GM19452 (cell line): ENCODE results near the gene SPINK4.

Experiments used
- ATAC-seq: cut with Tn5 transposase; IDR thresholded peaks from one replicate; pipeline ENCODE4 v1.9.1; 2021; ENCODE audit not compliant: unreplicated experiment

SPINK4 gene

DNA sequence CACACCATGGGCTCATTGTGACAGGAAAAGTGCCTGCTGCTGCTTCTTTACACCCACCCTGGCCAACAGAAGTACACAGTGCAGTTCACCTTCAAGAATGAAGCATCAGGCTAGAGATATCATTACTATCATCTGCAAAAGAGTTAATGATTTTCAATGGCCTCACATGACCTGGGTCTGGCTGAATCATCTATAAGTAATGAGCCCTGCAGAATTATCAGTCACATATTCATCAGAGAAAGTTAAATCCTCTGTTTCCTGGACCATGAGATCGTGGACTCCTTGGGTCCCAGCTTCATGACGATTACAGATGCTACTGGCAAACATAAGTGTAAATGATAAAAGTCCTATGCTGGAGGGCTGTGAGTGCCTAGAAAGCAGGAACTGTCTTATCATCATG is 16.3 kb downstream of the SPINK4 start:
- no peak for ATAC-seq

DNA sequence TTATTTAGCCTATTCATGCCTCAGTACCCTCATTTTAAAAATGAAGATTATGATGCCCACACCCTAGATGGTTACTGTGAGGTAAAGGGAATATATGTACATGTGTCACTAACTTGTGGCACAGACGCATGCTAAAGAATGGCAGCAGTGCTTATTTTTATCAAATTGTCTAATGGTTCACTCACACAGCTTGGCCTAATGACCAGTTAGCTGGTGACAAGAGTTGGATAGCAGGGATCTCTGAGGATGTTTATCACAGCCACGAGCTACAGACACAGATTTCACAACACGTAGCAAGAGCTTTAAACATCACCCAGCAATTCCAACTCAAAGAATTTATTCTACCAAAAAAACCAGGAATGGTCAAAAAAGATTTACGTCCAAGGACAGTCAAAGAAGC is 17.3 kb downstream of the SPINK4 start:
- no peak for ATAC-seq

DNA sequence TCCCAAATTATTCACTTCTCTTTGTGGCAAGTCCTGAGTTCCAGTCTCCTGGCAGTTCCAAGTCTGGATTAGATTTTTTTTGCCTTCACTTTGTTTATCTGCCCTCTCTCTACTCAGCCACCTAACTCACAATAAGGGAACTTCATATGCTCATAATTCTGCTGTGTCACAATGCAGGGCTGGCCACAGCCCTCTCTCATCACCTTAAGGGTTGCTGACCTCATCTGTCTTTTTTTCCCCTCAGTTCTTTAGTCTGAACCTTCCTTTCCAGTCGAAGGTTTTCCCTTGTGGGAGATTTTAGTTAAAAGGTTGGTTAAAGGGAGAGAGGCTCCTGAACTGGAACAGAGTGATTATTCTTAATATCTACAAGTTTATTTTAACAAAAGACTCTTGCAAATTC is 20.4 kb downstream of the SPINK4 start:
- no peak for ATAC-seq

DNA sequence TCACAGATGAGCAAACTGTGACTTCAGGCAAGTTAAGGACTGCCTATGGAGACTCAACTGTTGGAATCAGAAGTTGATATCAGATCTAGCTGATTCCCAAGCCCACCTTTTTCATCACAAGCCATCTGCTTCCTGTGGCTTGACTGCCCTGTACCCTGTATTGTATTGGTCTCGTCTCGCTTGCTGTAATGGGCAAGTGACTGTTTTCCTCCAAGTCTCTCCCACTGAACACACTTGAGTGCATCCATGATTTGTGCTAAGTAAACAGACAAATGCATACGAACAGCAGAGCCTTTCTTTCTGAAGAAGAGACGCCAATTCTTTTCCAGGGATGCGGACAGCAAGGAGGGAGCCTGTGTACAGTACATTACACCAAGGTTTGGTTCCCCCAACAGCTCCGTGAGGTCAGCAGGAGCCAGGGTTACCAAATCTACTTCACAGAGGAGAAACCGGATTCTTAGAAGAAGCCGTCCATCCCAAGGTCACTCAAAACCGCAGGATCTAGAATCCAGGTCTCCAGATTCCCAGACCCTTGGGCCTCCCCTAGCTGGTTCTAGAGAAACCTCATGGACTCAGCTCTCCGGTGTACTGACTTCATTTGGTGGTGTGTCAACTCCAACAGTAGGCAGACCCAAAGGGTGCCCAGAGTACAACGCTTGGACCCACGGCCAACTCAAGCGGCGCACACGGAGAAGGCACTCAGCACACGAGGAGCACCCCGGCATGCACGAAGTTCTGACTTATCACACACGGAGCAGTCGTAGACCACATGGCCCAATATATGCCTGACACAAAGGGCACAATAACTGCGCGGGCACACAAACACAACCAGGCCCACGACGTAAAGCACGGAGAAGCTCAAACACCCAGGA is 23.4 kb downstream of the SPINK4 start:
- no peak for ATAC-seq

DNA sequence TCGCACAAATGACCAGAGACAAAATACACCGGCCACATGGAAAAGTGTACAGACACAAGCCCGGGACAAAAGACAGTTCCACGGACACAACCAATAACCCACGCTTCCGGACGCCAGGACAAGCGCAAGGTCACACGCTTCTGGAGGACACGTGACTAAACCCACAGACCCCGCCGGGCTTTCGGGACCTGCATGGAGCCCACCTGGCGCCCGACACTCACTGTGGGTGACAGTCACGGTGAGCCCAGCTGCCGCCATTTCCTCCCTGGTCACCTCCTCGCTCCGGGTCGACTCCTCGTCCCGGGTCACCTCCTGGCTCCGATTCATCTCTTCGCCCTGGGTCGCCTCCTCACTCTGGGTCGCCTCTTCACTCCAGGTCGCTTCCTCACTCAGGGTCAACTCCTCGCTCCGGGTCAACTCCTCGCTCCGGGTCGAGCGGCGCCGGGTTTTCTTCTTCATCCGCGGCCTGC is 24.1 kb downstream of the SPINK4 start:
- peak; percentile 19 for ATAC-seq

DNA sequence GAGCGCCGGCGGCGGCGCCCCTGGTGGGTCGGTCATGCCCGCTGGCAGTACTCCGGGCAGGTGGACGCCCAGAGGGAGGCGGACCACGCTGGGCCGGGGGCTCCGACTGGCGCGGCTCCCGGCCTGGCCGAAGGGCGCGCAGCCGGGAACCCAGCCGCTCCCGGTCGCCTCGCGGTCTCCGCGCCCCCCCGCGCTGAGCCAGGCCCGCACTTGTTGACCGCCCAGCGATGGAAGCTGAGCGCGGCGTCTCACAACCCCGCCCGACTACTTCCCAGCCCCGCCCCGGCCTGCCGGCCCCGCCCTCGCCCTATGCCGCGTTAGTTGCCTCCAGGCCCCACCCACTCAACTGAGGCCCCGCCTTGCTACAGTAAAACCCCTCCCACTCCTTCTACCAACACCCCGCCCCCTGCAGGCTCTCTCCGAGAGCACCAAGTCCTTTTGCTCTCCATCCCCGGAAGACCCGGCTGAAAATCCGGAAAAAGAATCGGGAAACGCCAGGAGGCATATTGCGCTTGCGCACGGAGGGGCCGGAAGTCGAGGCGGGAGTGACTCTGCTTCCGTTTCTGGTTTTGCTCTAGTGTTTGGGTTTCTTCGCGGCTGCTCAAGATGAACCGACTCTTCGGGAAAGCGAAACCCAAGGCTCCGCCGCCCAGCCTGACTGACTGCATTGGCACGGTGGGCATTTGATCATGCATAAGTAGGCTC is 24.7 kb downstream of the SPINK4 start, which contains the start of the genes BAG1 and CHMP5:
Gene BAG1 (minus strand): TSS at position 236 of the 705 bp plus-strand sequence.
Gene CHMP5 (plus strand): TSS at position 577 of the 705 bp plus-strand sequence. CDS start 30 bp downstream, at position 607.
- ATAC-seq = peak; percentile 86

DNA sequence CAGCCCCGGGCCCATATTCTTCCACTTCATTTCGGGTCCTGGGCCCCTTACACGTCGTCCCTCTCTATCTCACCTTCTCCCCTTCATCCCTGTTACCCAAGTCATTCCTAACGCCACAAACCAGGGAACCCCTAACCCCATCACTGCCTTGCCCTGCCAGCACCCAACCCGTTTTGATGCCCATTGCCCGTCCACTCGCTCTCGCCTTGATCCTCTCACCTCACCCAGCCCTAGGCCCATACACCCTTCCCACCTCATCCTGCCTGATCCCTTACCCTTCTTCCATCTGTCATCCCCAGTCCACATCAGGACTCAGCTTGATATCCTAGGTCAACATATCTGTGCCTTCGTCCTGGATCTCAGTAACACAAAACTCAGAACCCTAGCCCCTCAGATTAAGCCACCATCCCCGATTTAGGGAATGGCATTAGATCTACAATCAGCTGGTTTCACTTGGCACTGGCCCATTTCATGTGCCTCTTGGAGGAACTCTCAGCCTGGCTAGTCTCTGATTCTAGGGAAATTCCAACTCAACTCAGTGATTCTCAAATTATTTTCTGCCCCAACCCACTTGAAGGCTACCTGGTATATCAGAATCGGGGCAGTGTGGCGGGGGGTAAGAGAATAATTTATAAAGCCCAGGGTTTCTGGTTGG is 25.4 kb downstream of the SPINK4 start:
- ATAC-seq = no peak

DNA sequence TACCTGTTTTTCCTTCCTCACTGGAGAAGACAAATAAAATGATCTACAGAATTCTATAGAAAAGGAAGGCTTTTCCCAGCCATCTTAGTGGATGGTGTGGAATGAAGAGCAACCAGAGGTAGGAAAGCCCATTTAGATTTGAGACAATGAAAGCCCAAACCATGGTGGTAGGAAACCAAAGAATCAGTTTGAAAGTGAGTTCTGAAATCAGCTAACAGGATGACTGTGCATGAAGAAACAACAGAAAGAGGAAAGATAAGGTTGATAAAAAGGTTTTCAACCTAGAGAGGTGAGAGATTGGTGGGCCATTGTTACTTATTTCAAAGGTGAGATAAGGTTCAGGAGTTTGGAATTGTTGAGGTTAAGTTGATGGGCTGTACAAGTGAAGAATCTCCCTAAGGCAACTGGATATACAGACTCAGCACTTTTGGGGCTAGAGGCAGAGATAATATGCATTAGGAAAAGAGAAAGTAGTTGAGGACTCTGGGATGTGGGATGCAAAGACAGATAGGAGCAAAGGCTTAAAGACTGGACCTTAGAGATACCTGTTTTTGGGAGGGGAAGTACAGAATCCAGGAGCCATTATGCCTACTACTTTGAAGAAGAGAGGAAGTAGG is 27.3 kb downstream of the SPINK4 start:
- no peak for ATAC-seq

DNA sequence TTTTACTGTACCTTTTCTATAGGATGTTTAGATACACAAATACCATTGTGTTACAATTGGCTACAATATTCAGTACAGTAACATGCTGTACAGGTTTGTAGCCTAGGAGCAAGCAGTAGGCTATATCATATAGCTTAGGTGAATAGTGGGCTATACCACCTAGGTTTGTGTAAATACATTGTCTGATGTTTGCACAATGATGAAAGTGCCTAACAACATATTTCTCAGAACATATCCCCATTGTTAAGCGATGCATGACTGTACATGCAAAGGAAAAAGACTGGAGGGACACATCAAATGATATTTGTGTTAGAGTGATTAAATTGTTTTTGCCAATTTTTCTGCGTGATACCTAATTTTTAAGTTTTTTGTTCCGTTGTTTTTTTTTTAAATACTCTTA is 30.2 kb downstream of the SPINK4 start:
- no peak for ATAC-seq

DNA sequence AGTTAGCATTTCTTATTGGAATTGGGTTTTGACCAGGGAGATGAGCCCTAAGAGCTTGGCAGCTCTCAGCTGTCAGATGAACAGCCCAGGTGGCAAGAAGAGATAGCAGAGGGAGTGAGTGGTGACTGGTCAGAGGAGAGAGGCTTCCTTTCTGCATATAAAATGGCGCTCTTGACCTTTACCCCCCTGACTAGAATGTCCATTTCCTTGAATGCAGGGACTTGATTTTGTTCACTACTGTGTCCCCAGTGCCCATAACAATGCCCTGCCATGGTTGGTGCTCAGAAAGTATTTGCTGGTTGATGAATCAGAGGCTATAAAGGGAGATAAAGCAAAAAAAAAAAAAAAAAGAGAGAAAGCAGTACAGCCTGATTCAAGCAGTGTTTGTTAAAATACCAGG is 32.1 kb downstream of the SPINK4 start:
- no peak for ATAC-seq

DNA sequence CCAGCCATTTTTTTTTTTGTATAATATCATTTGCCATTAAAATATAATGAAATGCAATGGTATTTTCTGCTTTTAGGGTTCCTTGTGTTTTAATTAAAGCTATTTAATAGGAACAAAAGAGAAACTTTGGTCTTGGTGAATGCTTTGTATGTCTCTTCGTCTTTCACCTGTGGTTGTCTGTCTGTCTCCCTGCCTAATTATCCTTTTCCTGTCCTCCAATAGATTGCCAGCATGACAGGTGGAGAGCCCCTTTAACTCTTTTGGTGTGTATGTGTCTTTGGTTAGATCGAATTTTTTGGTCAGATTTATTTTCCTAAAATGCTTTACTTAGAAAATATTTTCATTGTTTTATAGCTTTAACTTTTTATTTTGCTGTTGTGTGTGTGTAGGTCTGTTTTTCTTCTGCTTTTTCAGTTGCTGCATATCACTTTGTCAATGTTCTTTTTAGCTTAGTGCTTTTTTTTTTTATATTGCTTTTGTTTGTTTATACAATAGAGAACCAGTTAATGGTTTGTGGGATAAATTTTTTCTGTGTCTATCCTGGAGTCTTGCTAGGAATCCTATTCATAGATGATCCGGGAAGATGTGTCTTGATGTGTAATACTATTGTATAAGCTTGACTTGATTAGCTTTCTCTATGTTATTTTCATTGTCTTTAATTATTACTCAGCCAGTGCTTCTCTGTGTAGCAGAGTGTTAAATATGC is 33.5 kb downstream of the SPINK4 start:
- no peak for ATAC-seq

DNA sequence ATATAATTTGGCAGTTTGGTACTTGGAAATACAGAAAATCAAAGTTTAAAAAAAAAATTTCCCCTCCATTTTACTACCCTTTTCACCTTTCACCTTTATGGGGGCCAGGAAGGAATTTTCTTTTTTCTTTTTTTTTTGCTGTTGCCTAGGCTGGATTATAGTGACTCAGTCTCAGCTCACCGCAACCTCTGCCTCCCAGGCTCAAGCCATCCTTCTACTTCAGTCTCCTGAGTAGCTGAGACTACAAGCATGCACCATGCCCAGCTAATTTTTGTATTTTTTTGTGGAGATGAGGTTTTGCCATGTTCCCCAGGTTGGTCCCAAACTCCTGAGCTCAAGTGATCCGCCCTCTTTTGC is 34.0 kb downstream of the SPINK4 start:
- ATAC-seq = no peak

DNA sequence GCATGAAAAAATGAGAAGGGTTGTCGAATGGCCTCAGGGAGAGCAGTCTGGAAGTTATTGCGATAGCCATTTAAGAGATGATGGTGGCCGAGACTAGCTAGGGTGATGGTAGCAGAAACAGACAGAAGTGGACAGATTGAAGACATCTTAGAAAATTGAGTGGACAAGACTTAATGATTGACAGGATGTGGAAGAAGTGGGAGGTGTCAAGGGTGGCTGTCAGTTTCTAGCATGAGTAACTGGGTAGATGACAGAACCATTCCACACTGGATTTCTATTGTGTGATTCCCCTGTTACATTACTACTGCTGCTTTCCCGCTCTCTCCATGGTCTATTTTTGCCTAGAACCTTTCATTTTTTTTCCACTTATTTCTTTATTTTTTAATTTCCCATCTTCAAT is 37.5 kb downstream of the SPINK4 start:
- no peak for ATAC-seq

DNA sequence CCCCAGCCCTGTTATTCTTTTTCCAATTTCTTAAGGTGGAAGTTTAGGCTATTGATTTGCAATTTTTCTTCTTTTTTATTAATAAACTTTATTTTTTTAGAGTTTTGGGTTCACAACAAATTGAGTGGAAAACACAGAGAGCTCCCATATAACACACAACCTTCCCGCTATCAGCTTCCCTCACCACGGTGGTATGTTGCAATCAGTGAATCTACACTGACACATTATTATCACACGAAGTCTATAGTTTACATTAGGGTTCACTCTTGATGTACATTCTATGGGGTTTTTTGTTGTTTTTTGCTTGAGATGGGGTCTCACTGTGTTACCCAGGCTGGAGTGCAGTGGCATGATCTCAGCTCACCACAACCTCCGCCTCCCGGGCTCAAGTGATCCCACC is 45.5 kb downstream of the SPINK4 start:
- no peak for ATAC-seq

DNA sequence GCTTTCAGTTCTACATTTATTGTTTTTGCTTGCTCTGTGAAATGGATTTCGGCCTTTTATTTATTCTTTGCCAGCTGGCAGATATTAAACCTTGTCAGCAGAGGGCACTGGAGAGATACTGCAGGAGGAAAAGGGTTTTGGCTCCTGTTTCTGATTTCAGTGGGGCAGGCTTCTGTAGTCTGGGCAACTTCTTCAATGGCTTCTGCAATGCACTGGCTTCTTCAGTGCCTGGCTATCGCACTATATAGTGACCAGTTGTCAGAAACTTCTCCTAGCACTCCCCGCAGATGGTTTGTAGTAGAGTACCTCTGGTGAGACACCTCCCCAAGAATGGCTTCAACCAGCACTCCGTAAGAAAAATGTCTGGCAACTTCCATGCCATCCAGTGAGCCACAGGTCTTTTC is 47.1 kb downstream of the SPINK4 start:
- no peak for ATAC-seq

DNA sequence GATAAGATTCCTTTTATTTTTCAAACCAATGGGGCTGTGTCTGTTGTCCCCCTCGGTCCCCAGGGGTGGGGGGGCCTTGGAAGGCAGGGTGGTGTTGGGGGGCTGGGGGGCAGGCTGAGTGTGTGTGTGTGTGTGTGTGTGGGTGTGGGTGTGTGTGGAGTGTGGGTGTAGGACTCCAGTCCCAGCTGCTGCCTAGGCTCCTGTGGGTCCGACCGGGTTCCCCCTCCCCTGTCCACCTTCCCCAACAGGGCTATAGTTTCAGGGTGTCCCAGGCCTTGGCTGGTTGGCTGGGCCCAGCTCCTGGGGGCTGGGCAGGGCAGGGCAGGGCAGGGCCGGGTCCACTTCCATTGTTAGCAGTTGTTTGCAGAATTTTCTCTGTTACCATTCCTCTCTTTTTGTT is 48.3 kb downstream of the SPINK4 start:
- ATAC-seq = no peak

DNA sequence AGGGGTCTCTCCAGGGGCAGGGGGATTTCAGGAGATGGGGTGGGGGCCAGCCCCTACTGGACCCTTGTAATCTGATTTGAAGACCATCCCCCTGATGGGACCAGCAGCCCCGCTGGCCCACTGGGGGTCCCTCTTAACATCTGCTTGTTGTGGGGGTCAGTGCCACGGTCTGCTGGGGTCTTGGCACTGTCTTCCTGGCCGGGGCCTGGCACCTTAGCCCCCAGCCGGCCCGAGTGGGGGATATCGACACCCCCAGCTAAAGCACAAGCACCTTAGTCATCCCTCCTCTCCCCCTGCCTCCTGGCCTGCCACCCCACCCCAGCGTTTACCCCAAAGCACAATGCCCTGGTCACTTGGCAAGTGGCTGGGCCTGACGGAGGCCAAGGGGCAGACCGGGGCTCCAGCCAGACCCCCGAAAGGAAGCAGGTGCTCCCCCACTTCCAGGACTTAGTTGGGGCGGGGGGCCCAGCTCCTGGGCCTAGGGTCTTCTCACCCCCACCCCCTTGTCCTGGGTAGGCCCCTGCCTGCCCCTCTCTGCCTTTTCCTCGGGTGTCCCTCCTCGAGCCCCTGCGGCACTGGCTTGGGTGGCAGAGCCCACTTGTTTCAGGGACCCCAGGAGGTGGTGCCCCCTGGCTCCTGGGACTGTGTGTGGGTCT is 49.0 kb downstream of the SPINK4 start:
- no peak for ATAC-seq

DNA sequence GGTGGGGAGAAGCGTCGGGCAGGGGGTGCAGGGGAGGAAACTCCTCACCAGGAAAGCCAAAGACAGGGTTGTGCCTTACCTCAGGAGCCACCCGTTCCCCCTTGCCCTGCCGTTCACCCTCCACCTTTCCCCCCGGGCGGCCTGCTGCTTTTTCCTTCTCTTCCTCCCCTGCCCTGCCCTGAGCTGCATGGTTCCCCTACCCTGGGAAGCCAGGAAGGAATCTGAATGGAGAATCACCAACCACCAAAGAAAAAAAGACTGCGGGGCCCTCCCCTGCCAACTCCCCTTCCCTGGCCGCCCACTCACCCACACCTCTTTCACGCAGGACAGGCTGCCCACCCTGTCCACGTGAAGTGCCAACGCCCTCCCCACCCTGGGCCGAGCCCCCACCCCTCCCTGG is 49.5 kb downstream of the SPINK4 start:
- ATAC-seq = no peak

DNA sequence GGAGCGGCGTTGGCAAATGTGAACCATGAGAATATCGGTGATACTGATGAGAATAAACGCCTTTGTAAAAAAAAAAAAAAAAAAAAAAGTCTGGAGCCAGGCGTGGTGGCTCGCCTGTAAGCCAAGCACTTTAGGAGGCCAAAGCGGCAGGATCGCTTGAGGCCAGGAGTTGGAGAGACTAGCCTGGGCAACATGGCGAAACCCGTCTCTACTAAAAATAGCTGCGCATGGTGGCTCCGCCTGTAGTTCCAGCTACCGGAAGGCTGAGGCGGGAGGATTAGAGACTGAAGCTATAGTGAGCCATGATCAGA is 49.9 kb downstream of the SPINK4 start:
- ATAC-seq = no peak
